SIG-M5 (cell line): Measurements from ENCODE around the gene ZSCAN30.
"Not testable (repeated sequence)": the region's sequence is repeated elsewhere in the genome, so short reads cannot be mapped to it uniquely, and the experiment has no call there.

ENCODE experiments used
- DNase-seq: peaks from one replicate; lab custom pipeline; 2025; lab: John Stamatoyannopoulos, UW

Gene ZSCAN30

GRCh38 chr18:35231052-35231451 is 59.0 kb downstream of the ZSCAN30 start:
- no peak for DNase-seq

- DNase-seq = no peak
Observed at GRCh38 chr18:35227254-35227653, 62.8 kb downstream of the ZSCAN30 start.

- DNase-seq = no peak
Observed at GRCh38 chr18:35223797-35224196, 66.2 kb downstream of the ZSCAN30 start.

- DNase-seq = no peak
Observed at GRCh38 chr18:35220424-35220823, 69.6 kb downstream of the ZSCAN30 start.

GRCh38 chr18:35219331-35219730 is 70.7 kb downstream of the ZSCAN30 start:
- not testable (repeated sequence) for DNase-seq

- DNase-seq = not testable (repeated sequence)
Observed at GRCh38 chr18:35216611-35217010, 73.4 kb downstream of the ZSCAN30 start.

GRCh38 chr18:35215026-35215425 is 75.0 kb downstream of the ZSCAN30 start:
- DNase-seq = no peak

GRCh38 chr18:35205746-35206458 is 84.1 kb downstream of the ZSCAN30 start:
- not testable (repeated sequence) for DNase-seq

- no peak for DNase-seq
Observed at GRCh38 chr18:35205199-35205712, 84.8 kb downstream of the ZSCAN30 start.

- no peak for DNase-seq
Observed at GRCh38 chr18:35203067-35203466, 87.0 kb downstream of the ZSCAN30 start.

GRCh38 chr18:35201256-35201931 is 88.6 kb downstream of the ZSCAN30 start:
- no peak for DNase-seq
